Measurements from ENCODE around the gene AOAH. TPM values are rescaled to one million over a fixed set of nuclear protein-coding genes. Genes with fewer than 3 reads are reported as not detected.

Gene AOAH
- total RNA-seq: 10 to 100 TPM in 2 of 9 donors, 1 to 10 TPM in 7; 1.2 to 42.0 (median 1.9) TPM
- under 1 TPM; 0.65 to 1.00 TPM for polyA plus RNA-seq
- long read RNA-seq, donor 1, partial matches to known transcripts: 0 of 2 reads
- long read RNA-seq, donor 1, other reads (novel, unspliced or antisense): 2 of 2 reads
- long read RNA-seq, donor 2: 0 reads
- long read RNA-seq, donor 3, partial matches to known transcripts: 0 of 1 reads
- long read RNA-seq, donor 3, other reads (novel, unspliced or antisense): 0 of 1 reads

- H3K4me1 ChIP-seq: peaks cover 0 to 50% (median 0%) of the 10 kb centered on the region in 12 donors
- ATAC-seq (peak in 3 of 4 donors; percentile 57 to 89 (median 80)), DNase-seq (peak; percentile 57 to 80 (median 68))
- WGBS, 4 donors: 68 to 80% (median 79%) methylated on average over 14 of the region's 14 CpGs
- intact Hi-C loops (cut with DNase I): no loop called here
- H3K4me3 ChIP-seq: peak within 1 kb of the TSS in 7 of 12 donors; percentile 5 to 63 (median 36)
- peak within 1 kb of the TSS in 4 of 12 donors; percentile 2 to 90 (median 8) for H3K27ac ChIP-seq
- H3K9me3 ChIP-seq: peaks cover 0 to 11% (median 3%) of the 10 kb centered on the region in 12 donors
- H3K36me3 ChIP-seq: no peaks in the 10 kb centered on the region
- no peak for TF ChIP-seq POLR2A (IDR thresholded peaks at IDR 0.05)
- no peak for TF ChIP-seq CTCF (IDR thresholded peaks at IDR 0.05)
- H3K27me3 ChIP-seq: no peaks in the 10 kb centered on the region
Measured at GRCh38 chr7:36723951-36724664, at the start of gene AOAH. TSS of gene AOAH (minus strand) at chr7:36724494. CDS start at chr7:36724148, 346 bp downstream.

GRCh38 chr7:36766451-36766850, 42.2 kb upstream of the AOAH start:
- Histone ChIP-seq H3K36me3 (no peaks in the 10 kb centered on the region), H3K4me1 (no peaks in the 10 kb centered on the region), H3K9me3 (no peaks in the 10 kb centered on the region), H3K27me3 (no peaks in the 10 kb centered on the region), H3K4me3 (no peak overlapping the region), H3K27ac (no peak overlapping the region)
- 33 to 79% (median 68%) methylated on average over 1 of the region's 1 CpG for WGBS, 4 donors
- intact Hi-C loops (cut with DNase I): no loop called here
- TF ChIP-seq CTCF (IDR thresholded peaks at IDR 0.05): no peak
- no peak for TF ChIP-seq POLR2A (IDR thresholded peaks at IDR 0.05)
- ATAC-seq (no peak), DNase-seq (no peak)

- DNase-seq: no peak
- H3K36me3 ChIP-seq: no peaks in the 10 kb centered on the region
- no peaks in the 10 kb centered on the region for H3K9me3 ChIP-seq
- no peak for ATAC-seq
- H3K4me1 ChIP-seq: no peaks in the 10 kb centered on the region
- H3K27ac ChIP-seq: no peak overlapping the region
- H3K27me3 ChIP-seq: no peaks in the 10 kb centered on the region
- intact Hi-C loops (cut with DNase I): no loop called here
- 72 to 97% (median 90%) methylated on average over 4 of the region's 4 CpGs for WGBS, 4 donors
- TF ChIP-seq CTCF (IDR thresholded peaks at IDR 0.05): no peak
- TF ChIP-seq POLR2A (IDR thresholded peaks at IDR 0.05): no peak
- no peak overlapping the region for H3K4me3 ChIP-seq
Measured at GRCh38 chr7:36765605-36766004, 41.3 kb upstream of the AOAH start.

GRCh38 chr7:36764929-36765328, 40.6 kb upstream of the AOAH start:
- H3K4me3 ChIP-seq: no peak overlapping the region
- no peaks in the 10 kb centered on the region for H3K27me3 ChIP-seq
- WGBS, 4 donors: 77 to 85% (median 80%) methylated on average over 5 of the region's 5 CpGs
- TF ChIP-seq POLR2A (IDR thresholded peaks at IDR 0.05) (no peak), CTCF (IDR thresholded peaks at IDR 0.05) (no peak)
- intact Hi-C loops (cut with DNase I): no loop called here
- DNase-seq (no peak), ATAC-seq (no peak)
- no peaks in the 10 kb centered on the region for H3K9me3 ChIP-seq
- no peak overlapping the region for H3K27ac ChIP-seq
- no peaks in the 10 kb centered on the region for H3K4me1 ChIP-seq
- H3K36me3 ChIP-seq: no peaks in the 10 kb centered on the region

Data from heart left ventricle (tissue), 16 donors.